ENCODE measurements around the gene ENDOU. TPM values are rescaled to one million over a fixed set of nuclear protein-coding genes. Genes with fewer than 3 reads are reported as not detected.

ENDOU gene
- total RNA-seq, 1 experiment from 2014 or later = 0.39 TPM

DNA sequence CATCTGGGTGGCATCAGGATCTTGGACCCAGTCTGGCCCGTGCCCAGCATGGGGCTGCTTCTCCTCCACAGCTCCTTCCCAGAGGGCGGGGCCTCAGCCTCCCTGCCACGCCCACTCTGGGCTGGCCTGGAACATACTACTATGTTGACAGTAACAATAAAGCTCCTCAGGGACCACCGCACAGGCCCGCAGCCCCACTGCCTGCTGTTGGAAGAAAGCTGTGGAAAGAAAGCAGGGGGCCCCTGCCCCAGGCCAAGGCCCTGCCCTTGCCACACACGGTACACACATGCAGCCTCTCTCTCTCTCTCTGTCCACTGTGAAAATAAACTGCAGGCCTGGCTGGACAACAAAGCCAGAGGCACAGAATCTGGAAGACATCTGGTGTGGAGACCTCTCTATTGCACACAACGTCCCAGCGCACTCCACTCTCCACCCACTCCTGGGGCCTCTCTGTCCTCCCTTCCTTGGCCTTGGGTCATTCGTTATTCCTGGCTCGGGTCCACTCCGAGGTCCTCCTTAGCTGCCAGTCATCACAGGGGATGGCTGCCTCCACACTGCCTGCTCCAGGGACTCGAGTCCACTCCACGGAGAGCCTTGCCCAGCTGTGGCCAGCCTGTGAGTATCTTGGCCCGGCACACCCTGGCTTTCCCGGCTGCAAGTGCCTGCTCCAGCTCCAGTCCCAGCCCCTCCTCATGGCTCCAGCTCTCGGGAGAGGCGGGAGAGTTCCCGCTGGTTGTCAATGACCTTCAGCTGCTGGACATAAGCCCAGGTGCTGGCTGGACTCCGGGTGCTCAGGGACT, 11.8 kb upstream of the ENDOU start:
- no peaks in the 10 kb centered on the region for H3K27me3 ChIP-seq (ENCODE audit: insufficient read depth, low read depth)
- CTCF ChIA-PET = interaction anchor here (1.0 kb wide), 2 partner anchors 29 to 101 kb away, joined by 3 read pairs; no protein-coding TSS in a partner anchor
- intact Hi-C loops (cut with micrococcal nuclease; ENCODE audit: unreplicated experiment) = no loop called here
- no peaks in the 10 kb centered on the region for H3K9me2 ChIP-seq (ENCODE audit: insufficient read depth)
- no peak overlapping the region for H3K27ac ChIP-seq
- no peak overlapping the region for H3K4me3 ChIP-seq
- peaks cover 5% of the 10 kb centered on the region for H3F3A ChIP-seq (ENCODE audit: insufficient read depth, low read depth)
- no TSS peak for BruUV-seq (replicated peaks)
- no peak overlapping the region for H3K4me2 ChIP-seq
- H3K36me3 ChIP-seq (ENCODE audit: low read depth) = no peaks in the 10 kb centered on the region
- H3K79me2 ChIP-seq (ENCODE audit: low read depth) = no peaks in the 10 kb centered on the region
- H3K4me1 ChIP-seq (replicated peaks; ENCODE audit: insufficient read depth) = peaks cover 8% of the 10 kb centered on the region; the same call in 1 of the 2 replicates
- no peaks in the 10 kb centered on the region for H3K9me3 ChIP-seq (ENCODE audit: insufficient read depth, low read depth)
- no peaks in the 10 kb centered on the region for H4K20me1 ChIP-seq (ENCODE audit: insufficient read depth)
- POLR2A ChIA-PET (ENCODE audit: unreplicated experiment) = interaction anchor here (0.6 kb wide), 1 partner anchor 460 kb away, joined by 3 read pairs; no protein-coding TSS in a partner anchor
- no peak for DNase-seq
- H2AFZ ChIP-seq = no peak overlapping the region
- TF ChIP-seq, protein P1, sequence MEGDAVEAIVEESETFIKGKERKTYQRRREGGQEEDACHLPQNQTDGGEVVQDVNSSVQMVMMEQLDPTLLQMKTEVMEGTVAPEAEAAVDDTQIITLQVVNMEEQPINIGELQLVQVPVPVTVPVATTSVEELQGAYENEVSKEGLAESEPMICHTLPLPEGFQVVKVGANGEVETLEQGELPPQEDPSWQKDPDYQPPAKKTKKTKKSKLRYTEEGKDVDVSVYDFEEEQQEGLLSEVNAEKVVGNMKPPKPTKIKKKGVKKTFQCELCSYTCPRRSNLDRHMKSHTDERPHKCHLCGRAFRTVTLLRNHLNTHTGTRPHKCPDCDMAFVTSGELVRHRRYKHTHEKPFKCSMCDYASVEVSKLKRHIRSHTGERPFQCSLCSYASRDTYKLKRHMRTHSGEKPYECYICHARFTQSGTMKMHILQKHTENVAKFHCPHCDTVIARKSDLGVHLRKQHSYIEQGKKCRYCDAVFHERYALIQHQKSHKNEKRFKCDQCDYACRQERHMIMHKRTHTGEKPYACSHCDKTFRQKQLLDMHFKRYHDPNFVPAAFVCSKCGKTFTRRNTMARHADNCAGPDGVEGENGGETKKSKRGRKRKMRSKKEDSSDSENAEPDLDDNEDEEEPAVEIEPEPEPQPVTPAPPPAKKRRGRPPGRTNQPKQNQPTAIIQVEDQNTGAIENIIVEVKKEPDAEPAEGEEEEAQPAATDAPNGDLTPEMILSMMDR (conservative IDR thresholded peaks at IDR 0.05) = no peak
- TF ChIP-seq EZH2 (IDR thresholded peaks at IDR 0.05; ENCODE audit: low read depth) = no peak

DNA sequence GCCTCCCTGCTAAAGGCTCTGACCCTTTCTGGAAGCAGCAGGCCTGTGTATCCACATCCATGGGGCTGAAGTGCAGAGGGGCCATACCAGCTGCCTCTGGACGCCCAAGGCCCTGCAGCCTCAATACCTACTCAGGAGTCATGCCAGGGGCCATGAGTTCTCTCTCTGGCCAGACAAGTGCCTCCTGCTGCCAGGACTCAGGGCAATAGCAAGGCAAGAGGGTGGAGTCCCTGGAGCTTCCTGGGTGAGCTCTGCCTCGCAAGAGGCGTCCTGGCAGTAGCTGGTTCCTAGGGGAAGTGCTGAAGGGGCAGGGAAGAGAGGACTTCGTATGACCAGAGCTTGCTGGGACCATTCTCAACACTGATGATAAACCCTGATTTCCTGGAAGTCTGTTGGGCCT, 10.9 kb upstream of the ENDOU start:
- Histone ChIP-seq H3K4me2 (no peak overlapping the region), H3K79me2 (ENCODE audit: low read depth) (no peaks in the 10 kb centered on the region), H3K27me3 (ENCODE audit: insufficient read depth, low read depth) (no peaks in the 10 kb centered on the region), H3F3A (ENCODE audit: insufficient read depth, low read depth) (no peaks in the 10 kb centered on the region), H3K4me1 (replicated peaks; ENCODE audit: insufficient read depth) (peaks cover 1% of the 10 kb centered on the region; the same call in 1 of the 2 replicates), H3K4me3 (no peak overlapping the region), H3K9me3 (ENCODE audit: insufficient read depth, low read depth) (no peaks in the 10 kb centered on the region), H3K9me2 (ENCODE audit: insufficient read depth) (no peaks in the 10 kb centered on the region), H3K27ac (no peak overlapping the region), H4K20me1 (ENCODE audit: insufficient read depth) (no peaks in the 10 kb centered on the region), H3K36me3 (ENCODE audit: low read depth) (no peaks in the 10 kb centered on the region), H2AFZ (no peak overlapping the region)
- BruUV-seq (replicated peaks) = no TSS peak
- TF ChIP-seq, protein P1 (conservative IDR thresholded peaks at IDR 0.05) = no peak
- TF ChIP-seq EZH2 (IDR thresholded peaks at IDR 0.05; ENCODE audit: low read depth) = no peak
- CTCF ChIA-PET = interaction anchor here (0.6 to 1.0 kb wide), 3 partner anchors 30 to 1584 kb away, joined by 3 read pairs; no protein-coding TSS in a partner anchor
- no peak for DNase-seq
- POLR2A ChIA-PET (ENCODE audit: unreplicated experiment) = no interaction called here
- intact Hi-C loops (cut with micrococcal nuclease; ENCODE audit: unreplicated experiment) = no loop called here

DNA sequence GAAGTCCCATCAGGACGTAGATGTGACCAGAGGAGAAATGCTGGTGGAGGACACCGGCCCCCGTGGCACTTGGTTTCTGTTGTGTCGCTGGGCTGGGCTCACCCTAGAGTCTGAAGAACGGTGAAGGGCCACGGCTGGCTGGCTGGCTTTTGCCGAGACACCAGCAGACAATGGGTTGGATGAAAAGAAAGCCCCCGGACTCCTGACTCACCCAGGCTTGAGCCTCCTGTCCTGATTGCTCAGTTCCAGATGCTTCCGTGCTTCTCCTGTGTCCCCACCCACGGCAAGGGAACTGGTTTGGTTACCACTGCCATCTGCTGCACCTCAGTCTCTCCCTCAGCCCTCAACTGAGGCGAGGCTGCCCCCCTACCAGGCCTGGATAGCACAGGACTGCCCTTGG, 10.4 kb upstream of the ENDOU start:
- no peaks in the 10 kb centered on the region for H3K9me2 ChIP-seq (ENCODE audit: insufficient read depth)
- H3K27me3 ChIP-seq (ENCODE audit: insufficient read depth, low read depth) = no peaks in the 10 kb centered on the region
- intact Hi-C loops (cut with micrococcal nuclease; ENCODE audit: unreplicated experiment) = no loop called here
- no TSS peak for BruUV-seq (replicated peaks)
- ChIA-PET CTCF (interaction anchor here (0.6 to 1.0 kb wide), 2 partner anchors 31 to 1583 kb away, joined by 3 read pairs; no protein-coding TSS in a partner anchor), POLR2A (ENCODE audit: unreplicated experiment) (no interaction called here)
- no peak overlapping the region for H3K4me2 ChIP-seq
- no peaks in the 10 kb centered on the region for H3F3A ChIP-seq (ENCODE audit: insufficient read depth, low read depth)
- no peaks in the 10 kb centered on the region for H4K20me1 ChIP-seq (ENCODE audit: insufficient read depth)
- no peaks in the 10 kb centered on the region for H3K4me1 ChIP-seq (replicated peaks; ENCODE audit: insufficient read depth)
- no peaks in the 10 kb centered on the region for H3K36me3 ChIP-seq (ENCODE audit: low read depth)
- H2AFZ ChIP-seq = no peak overlapping the region
- no peak for DNase-seq
- H3K79me2 ChIP-seq (ENCODE audit: low read depth) = no peaks in the 10 kb centered on the region
- H3K4me3 ChIP-seq = no peak overlapping the region
- no peaks in the 10 kb centered on the region for H3K9me3 ChIP-seq (ENCODE audit: insufficient read depth, low read depth)
- TF ChIP-seq, protein P1 (conservative IDR thresholded peaks at IDR 0.05) = no peak
- no peak for TF ChIP-seq EZH2 (IDR thresholded peaks at IDR 0.05; ENCODE audit: low read depth)
- H3K27ac ChIP-seq = no peak overlapping the region

All from PC-9 (cell line).